Activated T-cell treated with anti-CD3 and anti-CD28 coated beads, Interleukin-2, amount 50 U/mL, for 24 hours (primary cell): ENCODE results near the gene ZNF865.

ENCODE experiments used
- DNase-seq: peaks from one replicate; pipeline ENCODE4 v3.0.0-alpha.2; 2020
- H3K27ac Mint-ChIP-seq: 2 replicates; pipeline ENCODE4 v1.8.0; 2020; ENCODE audit warnings: mild to moderate bottlenecking, mixed read lengths
- H3K27me3 Mint-ChIP-seq: 2 replicates; pipeline ENCODE4 v1.8.0; 2020; ENCODE audit warnings: mixed read lengths
- H3K36me3 Mint-ChIP-seq: 2 replicates; pipeline ENCODE4 v1.8.0; 2020; ENCODE audit warnings: low read depth, mixed read lengths
- H3K4me1 Mint-ChIP-seq: 2 replicates; pipeline ENCODE4 v1.8.0; 2020; ENCODE audit warnings: low read depth, mixed read lengths
- H3K4me3 Mint-ChIP-seq: 2 replicates; pipeline ENCODE4 v1.8.0; 2020; ENCODE audit warnings: mild to moderate bottlenecking, moderate library complexity, mixed read lengths
- H3K9me3 Mint-ChIP-seq: 2 replicates; pipeline ENCODE4 v1.8.0; 2020; ENCODE audit warnings: mixed read lengths

The ZNF865 gene

GRCh38 chr19:55640043-55640576 is 34.7 kb downstream of the ZNF865 start:
- H3K27me3 Mint-ChIP-seq = no peaks in the 10 kb centered on the region
- DNase-seq = peak; percentile 81
- peak overlapping the region; percentile 96 for H3K27ac Mint-ChIP-seq
- H3K36me3 Mint-ChIP-seq = peaks cover 84% of the 10 kb centered on the region
- peak overlapping the region; percentile 81 for H3K4me3 Mint-ChIP-seq
- H3K9me3 Mint-ChIP-seq = peaks cover 7% of the 10 kb centered on the region
- H3K4me1 Mint-ChIP-seq = peaks cover 66% of the 10 kb centered on the region

- H3K36me3 Mint-ChIP-seq = peaks cover 84% of the 10 kb centered on the region
- H3K27me3 Mint-ChIP-seq = no peaks in the 10 kb centered on the region
- peak within 1 kb of the TSS; percentile 87 for H3K4me3 Mint-ChIP-seq
- H3K4me1 Mint-ChIP-seq = peaks cover 68% of the 10 kb centered on the region
- peak within 1 kb of the TSS; percentile 96 for H3K27ac Mint-ChIP-seq
- H3K9me3 Mint-ChIP-seq = peaks cover 7% of the 10 kb centered on the region
- DNase-seq = peak; percentile 86
Observed at GRCh38 chr19:55640577-55641425, 35.4 kb downstream of the ZNF865 start, which contains the start of gene ZNF580. ZNF580 (plus strand) TSS chr19:55641002; CDS start chr19:55642509, 1,507 bp downstream.

GRCh38 chr19:55641426-55642152 is 36.1 kb downstream of the ZNF865 start:
- H3K9me3 Mint-ChIP-seq = peaks cover 7% of the 10 kb centered on the region
- H3K27ac Mint-ChIP-seq = peak overlapping the region; percentile 94
- no peaks in the 10 kb centered on the region for H3K27me3 Mint-ChIP-seq
- peak overlapping the region; percentile 87 for H3K4me3 Mint-ChIP-seq
- no peak for DNase-seq
- peaks cover 61% of the 10 kb centered on the region for H3K4me1 Mint-ChIP-seq
- peaks cover 82% of the 10 kb centered on the region for H3K36me3 Mint-ChIP-seq

- Mint-ChIP-seq H3K9me3 (peaks cover 7% of the 10 kb centered on the region), H3K4me1 (peaks cover 59% of the 10 kb centered on the region), H3K27me3 (no peaks in the 10 kb centered on the region), H3K36me3 (peaks cover 82% of the 10 kb centered on the region), H3K27ac (peak overlapping the region; percentile 99), H3K4me3 (peak overlapping the region; percentile 87)
- DNase-seq = peak; percentile 67
Observed at GRCh38 chr19:55642153-55643002, 36.9 kb downstream of the ZNF865 start.

- Mint-ChIP-seq H3K4me3 (peak within 1 kb of the TSS; percentile 87), H3K36me3 (peaks cover 79% of the 10 kb centered on the region), H3K27ac (peak within 1 kb of the TSS; percentile 99), H3K4me1 (peaks cover 56% of the 10 kb centered on the region), H3K9me3 (peaks cover 3% of the 10 kb centered on the region), H3K27me3 (no peaks in the 10 kb centered on the region)
- peak; percentile 92 for DNase-seq
Observed at GRCh38 chr19:55643003-55643886, 37.8 kb downstream of the ZNF865 start, which contains the start of gene ZNF581. ZNF581 (plus strand) TSS chr19:55643649; CDS start chr19:55644572, 923 bp downstream.

- no peaks in the 10 kb centered on the region for H3K27me3 Mint-ChIP-seq
- peaks cover 76% of the 10 kb centered on the region for H3K36me3 Mint-ChIP-seq
- no peak for DNase-seq
- peaks cover 56% of the 10 kb centered on the region for H3K4me1 Mint-ChIP-seq
- peaks cover 3% of the 10 kb centered on the region for H3K9me3 Mint-ChIP-seq
- H3K4me3 Mint-ChIP-seq = peak overlapping the region; percentile 87
- H3K27ac Mint-ChIP-seq = peak overlapping the region; percentile 99
Observed at GRCh38 chr19:55643887-55644176, 38.4 kb downstream of the ZNF865 start.

- H3K36me3 Mint-ChIP-seq = peaks cover 71% of the 10 kb centered on the region
- peak overlapping the region; percentile 87 for H3K4me3 Mint-ChIP-seq
- peaks cover 56% of the 10 kb centered on the region for H3K4me1 Mint-ChIP-seq
- no peak for DNase-seq
- H3K27me3 Mint-ChIP-seq = no peaks in the 10 kb centered on the region
- H3K27ac Mint-ChIP-seq = peak overlapping the region; percentile 99
- H3K9me3 Mint-ChIP-seq = no peaks in the 10 kb centered on the region
Observed at GRCh38 chr19:55644191-55644833, 38.9 kb downstream of the ZNF865 start.

GRCh38 chr19:55644842-55645511 is 39.5 kb downstream of the ZNF865 start:
- Mint-ChIP-seq H3K27ac (peak overlapping the region; percentile 99), H3K9me3 (no peaks in the 10 kb centered on the region), H3K4me1 (peaks cover 57% of the 10 kb centered on the region), H3K4me3 (peak overlapping the region; percentile 87), H3K36me3 (peaks cover 68% of the 10 kb centered on the region), H3K27me3 (no peaks in the 10 kb centered on the region)
- DNase-seq = no peak

- Mint-ChIP-seq H3K9me3 (no peaks in the 10 kb centered on the region), H3K27ac (peak overlapping the region; percentile 99), H3K4me1 (peaks cover 57% of the 10 kb centered on the region), H3K27me3 (no peaks in the 10 kb centered on the region), H3K4me3 (peak overlapping the region; percentile 87), H3K36me3 (peaks cover 64% of the 10 kb centered on the region)
- no peak for DNase-seq
Observed at GRCh38 chr19:55645512-55645881, 40.0 kb downstream of the ZNF865 start.

GRCh38 chr19:55646889-55647731 is 41.7 kb downstream of the ZNF865 start:
- Mint-ChIP-seq H3K36me3 (peaks cover 62% of the 10 kb centered on the region), H3K9me3 (no peaks in the 10 kb centered on the region), H3K27me3 (no peaks in the 10 kb centered on the region), H3K27ac (peak overlapping the region; percentile 90), H3K4me1 (peaks cover 59% of the 10 kb centered on the region), H3K4me3 (peak overlapping the region; percentile 80)
- DNase-seq = no peak

- Mint-ChIP-seq H3K9me3 (no peaks in the 10 kb centered on the region), H3K27ac (peak within 1 kb of the TSS; percentile 90), H3K27me3 (no peaks in the 10 kb centered on the region), H3K4me3 (peak within 1 kb of the TSS; percentile 80), H3K36me3 (peaks cover 63% of the 10 kb centered on the region), H3K4me1 (peaks cover 57% of the 10 kb centered on the region)
- DNase-seq = peak; percentile 75
Observed at GRCh38 chr19:55647732-55648584, 42.5 kb downstream of the ZNF865 start, which contains the start of gene CCDC106. CCDC106 (plus strand) TSS chr19:55648212; CDS start chr19:55649047, 835 bp downstream.
